Left hindlimb (tissue), 1 donor: ENCODE results near the gene TMEM30A.

Source experiments
- DNase-seq: peaks from one replicate; pipeline ENCODE4 v3.0.0-alpha.2; 2018

The TMEM30A gene

GRCh38 chr6:75284632-75285282 lies at the start of gene TMEM30A:
Gene TMEM30A (minus strand): TSS chr6:75284792. CDS start chr6:75284638, 154 bp downstream.
- peak; percentile 98 for DNase-seq

- no peak for DNase-seq
Observed at GRCh38 chr6:75333676-75334200, 49.1 kb upstream of the TMEM30A start.

- DNase-seq, result no peak
Observed at GRCh38 chr6:75331151-75331550, 46.6 kb upstream of the TMEM30A start.

- no peak for DNase-seq
Observed at GRCh38 chr6:75329703-75330102, 45.1 kb upstream of the TMEM30A start.

GRCh38 chr6:75327807-75328206 lies 43.2 kb upstream of the TMEM30A start:
- DNase-seq, result no peak

GRCh38 chr6:75326557-75327258 lies 42.1 kb upstream of the TMEM30A start:
- no peak for DNase-seq

GRCh38 chr6:75318900-75319299 lies 34.3 kb upstream of the TMEM30A start:
- DNase-seq, result no peak

GRCh38 chr6:75317503-75318206 lies 33.1 kb upstream of the TMEM30A start:
- DNase-seq, result no peak

GRCh38 chr6:75315978-75316377 lies 31.4 kb upstream of the TMEM30A start:
- DNase-seq, result no peak

GRCh38 chr6:75308250-75308988 lies 23.8 kb upstream of the TMEM30A start:
- no peak for DNase-seq

- no peak for DNase-seq
Observed at GRCh38 chr6:75307364-75308004, 22.9 kb upstream of the TMEM30A start.

- no peak for DNase-seq
Observed at GRCh38 chr6:75306064-75306463, 21.5 kb upstream of the TMEM30A start.

- DNase-seq, result no peak
Observed at GRCh38 chr6:75305573-75305972, 21.0 kb upstream of the TMEM30A start.

GRCh38 chr6:75302280-75302679 lies 17.7 kb upstream of the TMEM30A start:
- no peak for DNase-seq

- no peak for DNase-seq
Observed at GRCh38 chr6:75301537-75301936, 16.9 kb upstream of the TMEM30A start.

GRCh38 chr6:75301088-75301487 lies 16.5 kb upstream of the TMEM30A start:
- no peak for DNase-seq

GRCh38 chr6:75300531-75300855 lies 15.9 kb upstream of the TMEM30A start:
- DNase-seq, result no peak

- DNase-seq, result no peak
Observed at GRCh38 chr6:75299801-75300530, 15.4 kb upstream of the TMEM30A start.

GRCh38 chr6:75296811-75297779 lies 12.5 kb upstream of the TMEM30A start:
- no peak for DNase-seq

GRCh38 chr6:75292555-75292954 lies 8.0 kb upstream of the TMEM30A start:
- no peak for DNase-seq

GRCh38 chr6:75291744-75292143 lies 7.2 kb upstream of the TMEM30A start:
- DNase-seq, result no peak
